GM18498 (cell line): ENCODE results near the gene ACCS.

Source experiments
- ATAC-seq: cut with Tn5 transposase; IDR thresholded peaks from one replicate; pipeline ENCODE4 v1.9.1; 2021; ENCODE audit warnings: mild to moderate bottlenecking, moderate library complexity; ENCODE audit not compliant: unreplicated experiment

The ACCS gene

GRCh38 chr11:44085330-44085729 lies 19.3 kb downstream of the ACCS start:
- ATAC-seq, result no peak

GRCh38 chr11:44088377-44088776 lies 22.3 kb downstream of the ACCS start:
- ATAC-seq, result no peak

- no peak for ATAC-seq
Measured at GRCh38 chr11:44088871-44089270, 22.8 kb downstream of the ACCS start.

- ATAC-seq, result no peak
Measured at GRCh38 chr11:44090539-44090938, 24.5 kb downstream of the ACCS start.

- peak; percentile 35 for ATAC-seq
Measured at GRCh38 chr11:44094260-44094868, 28.3 kb downstream of the ACCS start.

- ATAC-seq, result peak; percentile 92
Measured at GRCh38 chr11:44095506-44096359, 29.7 kb downstream of the ACCS start, which contains the start of gene EXT2. EXT2 (plus strand) TSS chr11:44095678; CDS start chr11:44107713, 12,035 bp downstream.

- ATAC-seq, result no peak
Measured at GRCh38 chr11:44096360-44097185, 30.5 kb downstream of the ACCS start.

GRCh38 chr11:44097821-44098220 lies 31.8 kb downstream of the ACCS start:
- no peak for ATAC-seq

- ATAC-seq, result no peak
Measured at GRCh38 chr11:44101098-44101497, 35.0 kb downstream of the ACCS start.

- no peak for ATAC-seq
Measured at GRCh38 chr11:44104481-44105294, 38.6 kb downstream of the ACCS start.

GRCh38 chr11:44108260-44108659 lies 42.2 kb downstream of the ACCS start:
- no peak for ATAC-seq

- ATAC-seq, result peak; percentile 90
Measured at GRCh38 chr11:44110231-44110679, 44.2 kb downstream of the ACCS start.

GRCh38 chr11:44112091-44112821 lies 46.2 kb downstream of the ACCS start:
- ATAC-seq, result no peak

GRCh38 chr11:44113018-44113417 lies 46.9 kb downstream of the ACCS start:
- ATAC-seq, result no peak

GRCh38 chr11:44113572-44113971 lies 47.5 kb downstream of the ACCS start:
- no peak for ATAC-seq

- no peak for ATAC-seq
Measured at GRCh38 chr11:44116234-44116830, 50.3 kb downstream of the ACCS start.

GRCh38 chr11:44120169-44120568 lies 54.1 kb downstream of the ACCS start:
- ATAC-seq, result no peak

- no peak for ATAC-seq
Measured at GRCh38 chr11:44125598-44125997, 59.5 kb downstream of the ACCS start.

- no peak for ATAC-seq
Measured at GRCh38 chr11:44126304-44126703, 60.2 kb downstream of the ACCS start.
